IMR-90 (cell line): ENCODE data around the gene PPP1CA. TPM values are rescaled to one million over a fixed set of nuclear protein-coding genes. Genes with fewer than 3 reads are reported as not detected.

Experiments
- ATAC-seq: fragments of 200-7000 bp; cut with Tn5 transposase; 2 replicates; pipeline ENCODE4 v1.9.1; 2020; ENCODE audit warnings: low read depth, mild to moderate bottlenecking, moderate library complexity
- BruUV-seq: library from RNA; stranded (reverse); fragments of 400-500 nt; replicated peaks from 2 replicates; lab custom pipeline; 2021; lab: Mats Ljungman, UMichigan
- CTCF ChIA-PET: fragments of 300-600 bp; formaldehyde crosslinking; extraction: SDS; loops from one replicate; lab custom pipeline; 2021; ENCODE audit warnings: antibody characterized with exemption; lab: Yijun Ruan, JAX
- POLR2A ChIA-PET: fragments of 300-600 bp; sonication (Branson Sonifier 250); formaldehyde crosslinking; loops from one replicate; lab custom pipeline; 2022; ENCODE audit warnings: antibody characterized with exemption; ENCODE audit not compliant: unreplicated experiment; lab: Charles Lee
- DNase-seq: peaks from one replicate; pipeline ENCODE4 v3.0.0; 2013
- H2AFZ ChIP-seq: replicated peaks from 2 replicates; pipeline ENCODE3; 2013; ENCODE audit warnings: low read length, mild to moderate bottlenecking; ENCODE audit not compliant: poor library complexity
- H2AK5ac ChIP-seq: 2 replicates; pipeline ENCODE4 v1.6.1; 2013; ENCODE audit warnings: low read depth, low read length, inconsistent platforms
- H2AK9ac ChIP-seq: replicated peaks from 2 replicates; pipeline ENCODE3; 2013; ENCODE audit warnings: mild to moderate bottlenecking, low read depth, low read length, moderate library complexity; ENCODE audit not compliant: poor library complexity
- H2BK120ac ChIP-seq: 2 replicates; pipeline ENCODE4 v1.6.1; 2013; ENCODE audit warnings: low read depth, low read length, inconsistent platforms
- H2BK15ac ChIP-seq: 3 replicates; pipeline ENCODE4 v1.6.1; 2013; ENCODE audit warnings: low read depth, low read length, inconsistent platforms
- H2BK20ac ChIP-seq: 2 replicates; pipeline ENCODE4 v1.6.1; 2013; ENCODE audit warnings: low read depth, mild to moderate bottlenecking, inconsistent platforms, low read length, moderate library complexity
- H2BK5ac ChIP-seq: 2 replicates; pipeline ENCODE4 v1.6.1; 2013; ENCODE audit warnings: mild to moderate bottlenecking, low read depth, low read length, inconsistent platforms; ENCODE audit not compliant: poor library complexity, severe bottlenecking
- H3K14ac ChIP-seq: replicated peaks from 2 replicates; pipeline ENCODE4 v1.6.1; 2013; ENCODE audit warnings: low read depth, low read length, inconsistent platforms
- H3K18ac ChIP-seq: 2 replicates; pipeline ENCODE4 v1.6.1; 2013; ENCODE audit warnings: low read depth, low read length, control low read depth
- H3K23ac ChIP-seq: 2 replicates; pipeline ENCODE4 v1.6.1; 2013; ENCODE audit warnings: low read depth, low read length, inconsistent platforms
- H3K27ac ChIP-seq: 2 replicates; pipeline ENCODE4 v1.5.1; 2013; ENCODE audit warnings: mild to moderate bottlenecking, control low read depth, low read length; ENCODE audit not compliant: insufficient read depth
- H3K27me3 ChIP-seq: 2 replicates; pipeline ENCODE4 v1.6.1; 2013; ENCODE audit warnings: low read length; ENCODE audit not compliant: control insufficient read depth, insufficient read depth
- H3K36me3 ChIP-seq: 2 replicates; pipeline ENCODE4 v1.6.1; 2013; ENCODE audit warnings: low read length, mixed read lengths; ENCODE audit not compliant: control insufficient read depth, insufficient read depth
- H3K4ac ChIP-seq: 2 replicates; pipeline ENCODE4 v1.6.1; 2013; ENCODE audit warnings: low read depth, low read length, inconsistent platforms
- H3K4me1 ChIP-seq: 2 replicates; pipeline ENCODE4 v1.6.1; 2013; ENCODE audit warnings: low read length, mixed read lengths; ENCODE audit not compliant: control insufficient read depth, insufficient read depth
- H3K4me2 ChIP-seq: 2 replicates; pipeline ENCODE4 v1.6.1; 2013; ENCODE audit warnings: low read depth, mild to moderate bottlenecking, control low read depth, low read length, moderate library complexity
- H3K4me3 ChIP-seq: 2 replicates; pipeline ENCODE4 v1.5.1; 2013; ENCODE audit warnings: low read depth, mild to moderate bottlenecking, control low read depth, low read length, moderate library complexity; ENCODE audit not compliant: insufficient read depth
- H3K56ac ChIP-seq: 2 replicates; pipeline ENCODE4 v1.6.1; 2013; ENCODE audit warnings: low read length, inconsistent platforms; ENCODE audit not compliant: insufficient read depth; ENCODE audit errors: extremely low read depth
- H3K79me1 ChIP-seq, 2 experiments: 2 replicates each; pipeline ENCODE4 v1.6.1; 2013; ENCODE audit warnings: low read length in 2 of 2, inconsistent platforms in 1 of 2, low read depth in 1 of 2
- H3K9ac ChIP-seq: 2 replicates; pipeline ENCODE4 v1.6.1; 2013; ENCODE audit warnings: low read depth, low read length, control low read depth
- H3K9me1 ChIP-seq: 2 replicates; pipeline ENCODE4 v1.6.1; 2013; ENCODE audit warnings: low read length, inconsistent platforms; ENCODE audit not compliant: insufficient read depth
- H3K9me3 ChIP-seq: 2 replicates; pipeline ENCODE4 v1.6.1; 2013; ENCODE audit warnings: low read length; ENCODE audit not compliant: control insufficient read depth, insufficient read depth
- H4K20me1 ChIP-seq: 2 replicates; pipeline ENCODE4 v1.6.1; 2013; ENCODE audit warnings: low read length, inconsistent platforms; ENCODE audit not compliant: insufficient read depth
- H4K5ac ChIP-seq: 2 replicates; pipeline ENCODE4 v1.6.1; 2013; ENCODE audit warnings: mild to moderate bottlenecking, low read depth, low read length, control low read depth
- H4K8ac ChIP-seq, 2 experiments: 2 replicates each; pipeline ENCODE4 v1.6.1; 2013; ENCODE audit warnings: low read depth in 2 of 2, low read length in 2 of 2, control low read depth in 1 of 2, inconsistent platforms in 1 of 2
- H4K91ac ChIP-seq: 2 replicates; pipeline ENCODE4 v1.6.1; 2013; ENCODE audit warnings: low read depth, low read length, inconsistent platforms; ENCODE audit not compliant: insufficient read depth
- MAZ ChIP-seq: IDR thresholded peaks from 2 replicates; pipeline ENCODE4 v1.6.1; 2012; ENCODE audit warnings: low read depth, mild to moderate bottlenecking, low read length, improper control_type of control experiment, moderate library complexity, borderline replicate concordance
- POLR2A ChIP-seq: IDR thresholded peaks from 2 replicates; pipeline ENCODE4 v1.6.1; 2012; ENCODE audit warnings: mild to moderate bottlenecking, low read depth, low read length
- WGBS, 2 experiments: methylation state at CpG; one replicate each; pipeline versions ENCODE4 v1.1.5 to v1.1.7; 2013; ENCODE audit warnings: missing lambda C conversion rate in 2 of 2; ENCODE audit not compliant: insufficient read length in 1 of 2; ENCODE audit errors: extremely low coverage in 2 of 2; 5-methylcytosine and 5-hydroxymethylcytosine counted together
- dilution Hi-C: fragments of 300-500 bp; cut with HindIII; formaldehyde crosslinking; loops from one replicate; pipeline ENCODE4 v1.14.3; 2018; ENCODE audit warnings: low sequenced_read_pairs; ENCODE audit not compliant: unreplicated experiment
- in situ Hi-C: fragments of 300-500 bp; cut with MboI; formaldehyde crosslinking; loops from 3 replicates; pipeline ENCODE4 v1.14.3; 2019; ENCODE audit warnings: low sequenced_read_pairs, inconsistent platforms, mixed read lengths
- intact Hi-C: fragments of 100-400 bp; cut with micrococcal nuclease; formaldehyde crosslinking; loops from 2 replicates; pipeline ENCODE4 v1.10.0; 2022
- polyA plus RNA-seq, 3 experiments: library from polyadenylated mRNA; depleted of rRNA; stranded (reverse); fragments of >200 nt; gene quantifications; 2 replicates each; pipeline ENCODE4 v1.2.3, GENCODE V29; 2012; ENCODE audit warnings: low replicate concordance in 1 of 3
- total RNA-seq: library from RNA; depleted of rRNA; stranded (reverse); fragments of >200 nt; gene quantifications from 2 replicates; pipeline ENCODE4 v1.2.3, GENCODE V29; 2012
- TF ChIP-seq, protein P1 (sequence below): fragments of 150-350 bp; IDR thresholded peaks from 2 replicates; pipeline ENCODE4 v1.6.1; 2017; ENCODE audit warnings: mild to moderate bottlenecking, antibody characterized with exemption, low read length, low read depth

Gene PPP1CA
- total and polyA plus RNA-seq, 2 of the 4 experiments (the other 2 are of a cell fraction), result 228 to 313 TPM

DNA sequence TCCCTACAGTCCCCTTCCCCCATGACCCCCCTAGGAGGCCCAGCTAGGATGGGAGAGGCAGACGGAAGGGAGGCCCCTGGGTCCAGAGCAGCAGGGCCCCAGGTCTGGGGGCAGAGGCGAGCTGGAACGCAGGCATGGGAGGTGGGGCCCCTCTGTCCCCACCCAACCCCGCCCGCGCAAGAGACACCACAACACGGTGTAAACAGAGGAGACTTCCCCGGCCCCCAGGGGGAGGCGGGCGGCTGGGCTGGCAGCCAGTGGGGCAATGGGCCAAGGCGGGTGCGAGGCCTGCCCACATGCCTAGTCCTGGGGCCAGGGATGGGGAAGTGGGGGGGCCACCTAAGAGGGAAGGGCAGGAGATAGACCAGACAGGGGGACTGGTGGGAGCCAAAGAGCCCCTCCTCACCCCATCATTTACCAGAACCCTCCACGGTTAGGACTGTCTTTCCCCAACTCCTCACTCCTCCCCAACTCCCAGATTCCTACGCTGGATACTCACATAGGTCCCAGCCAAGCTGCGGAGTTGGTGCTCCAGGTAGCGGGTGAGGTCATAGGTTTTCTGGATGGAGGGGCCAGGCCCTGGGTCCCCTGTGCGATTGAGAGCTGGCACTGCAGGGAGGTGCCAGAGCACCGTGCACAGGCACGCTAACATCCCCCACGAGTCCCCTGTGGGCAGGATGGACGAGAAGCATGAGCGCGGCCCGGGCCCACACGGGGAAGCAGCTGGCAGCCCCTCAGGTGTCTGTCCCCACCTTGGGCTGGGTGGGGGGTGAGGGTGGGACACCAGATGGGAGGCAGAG, 34.5 kb downstream of the PPP1CA start:
- peak overlapping the region; percentile 48; the same call in 2 of the 3 replicates for H2BK15ac ChIP-seq
- POLR2A ChIA-PET, result no interaction called here
- H3K9me1 ChIP-seq, result peaks cover 48% of the 10 kb centered on the region
- peak overlapping the region; percentile 57 for H3K4me2 ChIP-seq
- H4K8ac ChIP-seq, result peak overlapping the region in 1 of 2 experiments; percentile 71; a peak in 2 of 4 replicates
- in situ Hi-C loops, result no loop called here
- no peaks in the 10 kb centered on the region for H3K9me3 ChIP-seq
- peak; percentile 25 for ATAC-seq
- peak overlapping the region; percentile 79; the same call in 1 of the 2 replicates for H3K23ac ChIP-seq
- CTCF ChIA-PET, result no interaction called here
- 33% methylated on average over 3 of the region's 25 CpGs; no CpG with 5 or more reads in 1 of the 2 experiments for WGBS, 2 experiments
- no peak overlapping the region for H3K56ac ChIP-seq
- H3K4me1 ChIP-seq, result peaks cover 53% of the 10 kb centered on the region
- H3K9ac ChIP-seq, result peak overlapping the region; percentile 20
- no peak overlapping the region for H2AFZ ChIP-seq
- peak overlapping the region; percentile 47 for H2BK5ac ChIP-seq
- peak overlapping the region; percentile 47 for H2BK20ac ChIP-seq
- H4K5ac ChIP-seq, result peak overlapping the region; percentile 81
- H3K18ac ChIP-seq, result peak overlapping the region; percentile 50
- peak overlapping the region; percentile 79 for H2AK5ac ChIP-seq
- no peak overlapping the region for H3K4me3 ChIP-seq
- H3K79me1 ChIP-seq, result peaks cover 5 to 81% of the 10 kb centered on the region in 2 experiments; a peak in 3 of 4 replicates
- DNase-seq, result no peak
- peak overlapping the region; percentile 80 for H2AK9ac ChIP-seq
- H2BK120ac ChIP-seq, result peak overlapping the region; percentile 76
- dilution Hi-C loops, result no loop called here
- no peaks in the 10 kb centered on the region for H3K27me3 ChIP-seq
- peak overlapping the region; percentile 87 for H3K4ac ChIP-seq
- H4K20me1 ChIP-seq, result peaks cover 67% of the 10 kb centered on the region
- peak overlapping the region; percentile 60; the same call in 1 of the 2 replicates for H3K14ac ChIP-seq
- H3K27ac ChIP-seq, result peak overlapping the region; percentile 80
- peak overlapping the region; percentile 81 for H4K91ac ChIP-seq
- intact Hi-C loops, result no loop called here
- TF ChIP-seq, protein P1, sequence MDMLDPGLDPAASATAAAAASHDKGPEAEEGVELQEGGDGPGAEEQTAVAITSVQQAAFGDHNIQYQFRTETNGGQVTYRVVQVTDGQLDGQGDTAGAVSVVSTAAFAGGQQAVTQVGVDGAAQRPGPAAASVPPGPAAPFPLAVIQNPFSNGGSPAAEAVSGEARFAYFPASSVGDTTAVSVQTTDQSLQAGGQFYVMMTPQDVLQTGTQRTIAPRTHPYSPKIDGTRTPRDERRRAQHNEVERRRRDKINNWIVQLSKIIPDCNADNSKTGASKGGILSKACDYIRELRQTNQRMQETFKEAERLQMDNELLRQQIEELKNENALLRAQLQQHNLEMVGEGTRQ, result no peak
- TF ChIP-seq POLR2A (no peak), MAZ (peak; percentile 66; the same call in 1 of the 2 replicates)
- BruUV-seq, result no TSS peak
- H3K36me3 ChIP-seq, result peaks cover 28% of the 10 kb centered on the region
